SU-DHL-6 (cell line): ENCODE measurements around the gene SRI.

Source experiments
- H2AFZ ChIP-seq: fragments of 200-600 bp; sonication (generic); 2 replicates; pipeline ENCODE4 v1.6.1; 2014; ENCODE audit warnings: low read depth, mild to moderate bottlenecking, moderate library complexity, mixed read lengths, antibody characterized with exemption, low read length; ENCODE audit not compliant: severe bottlenecking
- H3F3A ChIP-seq: fragments of 200-600 bp; shearing (Covaris generic); 2 replicates; pipeline ENCODE4 v1.6.0; 2016; ENCODE audit warnings: antibody characterized with exemption, mild to moderate bottlenecking; ENCODE audit not compliant: insufficient read depth
- H3K27ac ChIP-seq: fragments of 200-600 bp; sonication (generic); 2 replicates; pipeline ENCODE4 v1.5.1; 2016; ENCODE audit warnings: low read depth, mild to moderate bottlenecking, low read length, moderate library complexity, mixed read lengths
- H3K27me3 ChIP-seq: fragments of 200-600 bp; sonication (generic), shearing (Covaris generic); 2 replicates; pipeline ENCODE4 v1.6.0; 2014; ENCODE audit warnings: mild to moderate bottlenecking, low read length
- H3K36me3 ChIP-seq: fragments of 200-600 bp; sonication (generic); 2 replicates; pipeline ENCODE4 v1.6.1; 2014; ENCODE audit warnings: mild to moderate bottlenecking, low read length, mixed read lengths
- H3K4me2 ChIP-seq: fragments of 300-600, 200-600 bp; shearing (Covaris generic), sonication (generic); 2 replicates; pipeline ENCODE4 v1.6.0; 2014; ENCODE audit warnings: low read length, low read depth, mild to moderate bottlenecking; ENCODE audit not compliant: poor library complexity, severe bottlenecking
- H3K4me3 ChIP-seq: fragments of 200-600 bp; sonication (generic); 2 replicates; pipeline ENCODE4 v1.5.1; 2014; ENCODE audit warnings: antibody characterized with exemption, low read length, mild to moderate bottlenecking, mixed read lengths; ENCODE audit not compliant: insufficient read depth, poor library complexity, severe bottlenecking
- H3K79me2 ChIP-seq: fragments of 200-600 bp; sonication (generic); 2 replicates; pipeline ENCODE4 v1.6.1; 2014; ENCODE audit warnings: mild to moderate bottlenecking, low read length, moderate library complexity; ENCODE audit not compliant: insufficient read depth
- H3K9ac ChIP-seq: fragments of 200-600 bp; sonication (generic); 2 replicates; pipeline ENCODE4 v1.7.0; 2014; ENCODE audit warnings: mild to moderate bottlenecking, low read length
- H3K9me2 ChIP-seq: fragments of 200-600 bp; sonication (generic); replicated peaks from 2 replicates; pipeline ENCODE4 v1.6.1; 2014; ENCODE audit warnings: low read length; ENCODE audit not compliant: insufficient read depth
- H3K9me3 ChIP-seq: fragments of 200-600 bp; sonication (generic); 2 replicates; pipeline ENCODE4 v1.6.1; 2014; ENCODE audit warnings: low read length, mixed read lengths; ENCODE audit not compliant: insufficient read depth
- H4K20me1 ChIP-seq: fragments of 200-600 bp; sonication (generic); 2 replicates; pipeline ENCODE4 v1.6.1; 2014; ENCODE audit warnings: low read depth, mild to moderate bottlenecking, antibody characterized with exemption, low read length, moderate library complexity, mixed read lengths
- CTCF ChIP-seq: fragments of 200-600 bp; sonication (generic); IDR thresholded peaks from one replicate; pipeline ENCODE4 v1.5.1; 2017; ENCODE audit warnings: antibody characterized with exemption, mild to moderate bottlenecking, low read length, moderate library complexity; ENCODE audit not compliant: insufficient read depth, poor library complexity, severe bottlenecking
- EZH2phosphoT487 ChIP-seq: fragments of 200-600 bp; sonication (generic), shearing (Covaris generic); conservative IDR thresholded peaks from 2 replicates; pipeline ENCODE4 v1.6.1; 2018; ENCODE audit warnings: mild to moderate bottlenecking, antibody characterized with exemption, low read length, moderate library complexity, mixed read lengths

The SRI gene

GRCh38 chr7:88183051-88183450 is 36.8 kb downstream of the SRI start:
- no peaks in the 10 kb centered on the region for H3F3A ChIP-seq
- H3K9me3 ChIP-seq = no peaks in the 10 kb centered on the region
- H4K20me1 ChIP-seq = no peaks in the 10 kb centered on the region
- no peaks in the 10 kb centered on the region for H3K9me2 ChIP-seq
- H3K79me2 ChIP-seq = no peaks in the 10 kb centered on the region
- H2AFZ ChIP-seq = no peak overlapping the region
- TF ChIP-seq CTCF (no peak), EZH2phosphoT487 (no peak)
- H3K27me3 ChIP-seq = no peaks in the 10 kb centered on the region
- H3K4me3 ChIP-seq = no peak overlapping the region
- H3K4me2 ChIP-seq = no peak overlapping the region
- H3K9ac ChIP-seq = no peak overlapping the region
- no peaks in the 10 kb centered on the region for H3K36me3 ChIP-seq
- no peak overlapping the region for H3K27ac ChIP-seq

GRCh38 chr7:88176190-88176589 is 43.6 kb downstream of the SRI start:
- no peaks in the 10 kb centered on the region for H3K79me2 ChIP-seq
- H3K4me3 ChIP-seq = no peak overlapping the region
- no peak overlapping the region for H3K9ac ChIP-seq
- H3K4me2 ChIP-seq = no peak overlapping the region
- H3K36me3 ChIP-seq = no peaks in the 10 kb centered on the region
- no peaks in the 10 kb centered on the region for H3F3A ChIP-seq
- H3K9me2 ChIP-seq = no peaks in the 10 kb centered on the region
- no peak overlapping the region for H3K27ac ChIP-seq
- H3K27me3 ChIP-seq = no peaks in the 10 kb centered on the region
- no peak overlapping the region for H2AFZ ChIP-seq
- TF ChIP-seq EZH2phosphoT487 (no peak), CTCF (no peak)
- no peaks in the 10 kb centered on the region for H4K20me1 ChIP-seq
- H3K9me3 ChIP-seq = no peaks in the 10 kb centered on the region

- Histone ChIP-seq H3K27me3 (no peaks in the 10 kb centered on the region), H3K9me3 (no peaks in the 10 kb centered on the region), H2AFZ (no peak overlapping the region), H3K4me3 (no peak overlapping the region), H3K36me3 (no peaks in the 10 kb centered on the region), H4K20me1 (no peaks in the 10 kb centered on the region), H3K27ac (no peak overlapping the region), H3F3A (no peaks in the 10 kb centered on the region), H3K9ac (no peak overlapping the region), H3K4me2 (no peak overlapping the region), H3K9me2 (no peaks in the 10 kb centered on the region), H3K79me2 (no peaks in the 10 kb centered on the region)
- no peak for TF ChIP-seq EZH2phosphoT487
- no peak for TF ChIP-seq CTCF
Measured at GRCh38 chr7:88172842-88173241, 47.0 kb downstream of the SRI start.
